22Rv1 (cell line): ENCODE results near the gene ZC3H12A.

Experiments
- CTCF ChIP-seq: fragments of 450-650 bp; IDR thresholded peaks from 2 replicates; pipeline ENCODE4 v1.5.1; 2017; ENCODE audit warnings: mild to moderate bottlenecking
- ZFX ChIP-seq: fragments of 450-650 bp; IDR thresholded peaks from 2 replicates; pipeline ENCODE4 v1.6.1; 2017; ENCODE audit warnings: antibody characterized with exemption, borderline replicate concordance

GRCh38 chr1:37479255-37480124, 5.1 kb downstream of the ZC3H12A start:
- TF ChIP-seq CTCF (no peak), ZFX (no peak)
